ENCODE measurements around the gene ABHD8.

GRCh38 chr19:17333611-17334413 lies 30.6 kb upstream of the ABHD8 start:
- TF ChIP-seq GATA2 (IDR thresholded peaks at IDR 0.05; ENCODE audit: low read depth, low read length) (no peak), GATA3 (IDR thresholded peaks at IDR 0.05; ENCODE audit: low read depth, low read length) (no peak)

Data from SH-SY5Y (cell line).